ENCODE data around the gene ERMN. TPM values are rescaled to one million over a fixed set of nuclear protein-coding genes. Genes with fewer than 3 reads are reported as not detected.
"Not testable (repeated sequence)": the region's sequence is repeated elsewhere in the genome, so short reads cannot be mapped to it uniquely, and the experiment has no call there.

ERMN gene
- polyA plus RNA-seq, 3 donors: 0.05 to 0.15 TPM; not detected in 1

- WGBS, 3 donors: 41 to 50% (median 43%) methylated on average over 3 of the region's 3 CpGs
- H3K27ac ChIP-seq (ENCODE audit: low read depth, low read length): no peak overlapping the region
These were observed 20.6 kb downstream of the ERMN start for GRCh38 chr2:157304811-157305722.

- 45 to 67% (median 50%) methylated on average over 2 of the region's 2 CpGs for WGBS, 3 donors
- H3K27ac ChIP-seq (ENCODE audit: low read depth, low read length): no peak overlapping the region
These were observed 22.0 kb downstream of the ERMN start for GRCh38 chr2:157303612-157304011.

- WGBS, 3 donors: 28 to 37% (median 36%) methylated on average over 9 of the region's 9 CpGs
- no peak overlapping the region for H3K27ac ChIP-seq (ENCODE audit: low read depth, low read length)
These were observed 23.0 kb downstream of the ERMN start for GRCh38 chr2:157302492-157303099.

- no peak overlapping the region for H3K27ac ChIP-seq (ENCODE audit: low read depth, low read length)
- 81 to 82% (median 81%) methylated on average over 2 of the region's 2 CpGs for WGBS, 3 donors
These were observed 24.3 kb downstream of the ERMN start for GRCh38 chr2:157301307-157301706.

- H3K27ac ChIP-seq (ENCODE audit: low read depth, low read length): no peak overlapping the region
- 92 to 96% (median 96%) methylated on average over 4 of the region's 4 CpGs for WGBS, 3 donors
These were observed 28.7 kb downstream of the ERMN start for GRCh38 chr2:157296958-157297357.

DNA sequence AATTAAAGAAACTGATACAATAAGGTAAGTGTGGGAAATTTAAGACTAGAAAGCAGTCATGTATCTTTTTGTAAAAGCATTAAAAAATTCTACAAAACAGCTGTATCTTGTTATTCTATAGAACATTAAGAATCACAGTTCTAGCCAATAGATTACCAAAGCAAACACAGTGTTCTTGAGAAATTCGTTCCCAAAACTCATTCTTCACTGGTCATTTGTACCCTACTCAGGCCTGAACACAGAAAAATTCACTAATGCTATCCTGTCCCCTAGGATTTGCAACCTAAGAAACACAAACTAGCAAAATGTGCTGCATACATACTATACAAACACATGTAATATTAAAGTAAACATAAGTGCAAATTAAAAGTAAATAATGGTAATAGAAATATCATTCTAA is 29.1 kb downstream of the ERMN start:
- H3K27ac ChIP-seq (ENCODE audit: low read depth, low read length): no peak overlapping the region
- 37 to 44% (median 44%) methylated on average over 1 of the region's 1 CpG for WGBS, 3 donors

DNA sequence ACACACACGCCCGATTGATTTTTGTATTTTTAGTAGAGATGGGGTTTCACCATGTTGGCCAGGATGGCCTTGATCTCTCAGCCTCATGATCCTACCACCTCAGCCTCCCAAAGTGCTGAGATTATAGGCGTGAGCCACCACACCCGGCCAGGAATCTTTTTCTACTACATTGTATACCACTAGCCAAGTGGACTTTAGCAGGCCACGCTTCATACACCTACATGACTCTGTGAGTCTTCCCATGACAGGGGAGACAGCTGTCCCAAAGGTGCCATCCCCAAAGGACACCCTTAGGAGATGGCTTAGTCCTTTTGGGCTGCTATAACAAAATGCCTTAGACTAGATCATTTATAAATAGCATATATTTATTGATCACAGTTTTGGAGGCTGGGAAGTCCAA is 32.8 kb downstream of the ERMN start:
- H3K27ac ChIP-seq (ENCODE audit: low read depth, low read length): no peak overlapping the region
- 90 to 96% (median 91%) methylated on average over 5 of the region's 5 CpGs for WGBS, 3 donors

DNA sequence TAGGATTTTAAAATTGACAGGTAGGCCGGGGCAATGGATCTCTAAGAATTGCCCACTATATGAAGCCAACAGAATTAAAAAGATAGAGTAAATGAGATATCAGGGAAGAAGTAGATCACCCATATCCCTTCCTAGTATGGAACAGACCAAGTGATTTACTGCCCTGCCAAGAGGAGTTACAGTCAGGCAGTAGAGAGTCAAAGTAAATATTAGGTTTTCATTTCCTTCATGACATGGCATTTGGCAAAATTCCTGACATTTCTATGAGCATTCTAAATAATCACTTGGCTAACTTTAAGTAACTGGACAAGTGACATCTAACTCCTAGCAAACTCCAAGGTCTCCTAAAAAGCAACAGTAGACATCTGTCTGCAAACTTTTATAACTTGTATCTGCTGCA is 34.6 kb downstream of the ERMN start:
- no peak overlapping the region for H3K27ac ChIP-seq (ENCODE audit: low read depth, low read length)
- 83 to 97% (median 87%) methylated on average over 1 of the region's 1 CpG for WGBS, 3 donors

- 85 to 98% (median 87%) methylated on average over 2 of the region's 2 CpGs for WGBS, 3 donors
- no peak overlapping the region for H3K27ac ChIP-seq (ENCODE audit: low read depth, low read length)
These were observed 35.1 kb downstream of the ERMN start for GRCh38 chr2:157290525-157290924.

DNA sequence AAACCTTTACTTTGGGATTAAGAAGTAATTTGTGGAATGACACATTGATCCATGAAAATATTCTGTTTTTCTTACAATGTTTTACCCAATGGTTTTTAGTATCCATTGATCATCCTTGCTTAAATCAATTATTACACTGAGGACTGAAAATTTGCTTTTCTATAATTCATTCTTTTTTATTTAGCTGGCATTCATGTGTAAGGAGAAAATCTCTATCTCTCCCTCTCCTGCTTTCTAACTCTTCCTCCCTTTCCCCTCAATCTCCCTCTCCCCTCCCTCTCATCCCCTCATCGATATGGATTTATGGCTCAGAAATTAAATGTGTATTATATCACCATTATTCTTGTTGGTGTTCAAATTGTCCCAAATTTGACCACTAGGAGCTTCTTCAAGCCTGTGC is 38.5 kb downstream of the ERMN start:
- WGBS, 3 donors: 83 to 91% (median 84%) methylated on average over 1 of the region's 1 CpG
- H3K27ac ChIP-seq (ENCODE audit: low read depth, low read length): no peak overlapping the region

DNA sequence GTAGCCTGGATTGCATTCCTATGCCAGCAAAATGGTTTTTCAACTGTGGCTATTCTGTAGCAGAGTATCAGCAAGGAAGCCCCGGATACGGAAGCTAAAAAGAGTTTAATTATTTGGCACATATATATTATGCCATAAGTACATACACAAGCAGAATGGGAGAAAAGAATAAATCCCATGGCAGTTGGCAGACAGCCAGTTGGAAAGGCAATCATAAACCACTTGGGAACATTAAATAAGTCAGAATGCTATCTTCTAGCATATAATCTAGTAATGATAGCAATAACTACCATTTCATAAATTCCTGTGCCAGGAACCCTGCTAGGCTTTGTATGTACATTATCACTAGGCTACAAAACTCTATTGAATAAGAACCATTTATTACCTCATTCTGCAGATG is 42.2 kb downstream of the ERMN start:
- no peak overlapping the region for H3K27ac ChIP-seq (ENCODE audit: low read depth, low read length)
- 56 to 79% (median 65%) methylated on average over 2 of the region's 2 CpGs for WGBS, 3 donors

- no peak overlapping the region for H3K27ac ChIP-seq (ENCODE audit: low read depth, low read length)
- WGBS, 3 donors: 95 to 96% (median 95%) methylated on average over 6 of the region's 6 CpGs
These were observed 44.3 kb downstream of the ERMN start for GRCh38 chr2:157281316-157281715.

GRCh38 chr2:157279311-157279710 is 46.3 kb downstream of the ERMN start:
- 56 to 89% (median 80%) methylated on average over 7 of the region's 7 CpGs for WGBS, 3 donors
- not testable (repeated sequence) for H3K27ac ChIP-seq (ENCODE audit: low read depth, low read length)

DNA sequence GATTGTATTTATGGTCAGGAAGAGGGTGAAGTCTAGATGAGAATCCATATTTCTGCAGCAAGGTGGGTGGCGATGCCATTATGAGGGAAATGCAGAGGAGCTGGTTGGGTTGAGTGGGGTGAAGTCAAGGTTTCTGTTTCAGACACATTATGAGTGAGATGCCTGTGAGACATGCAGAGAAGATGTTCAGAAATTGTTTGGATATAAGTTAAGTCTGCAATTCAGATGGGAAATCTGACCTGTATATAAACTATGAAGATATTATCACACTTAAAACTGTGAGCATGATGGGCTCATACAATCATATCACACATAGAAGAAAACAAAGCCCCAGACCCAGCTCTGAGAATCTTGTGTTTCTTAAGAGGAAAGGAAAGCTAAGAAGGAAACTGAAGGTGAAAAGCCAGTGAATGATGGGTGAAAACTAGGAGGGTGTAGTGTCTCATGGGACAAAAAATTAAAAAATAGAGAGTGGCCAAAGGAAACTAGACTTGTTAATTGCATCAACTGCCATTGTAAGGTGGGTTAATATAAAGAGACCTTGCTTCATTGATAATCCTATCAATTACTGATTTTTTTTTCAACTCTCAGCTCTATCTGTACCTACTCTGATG is 53.9 kb downstream of the ERMN start:
- H3K27ac ChIP-seq (ENCODE audit: low read depth, low read length): no peak overlapping the region
- 93 to 100% (median 95%) methylated on average over 1 of the region's 1 CpG for WGBS, 3 donors

DNA sequence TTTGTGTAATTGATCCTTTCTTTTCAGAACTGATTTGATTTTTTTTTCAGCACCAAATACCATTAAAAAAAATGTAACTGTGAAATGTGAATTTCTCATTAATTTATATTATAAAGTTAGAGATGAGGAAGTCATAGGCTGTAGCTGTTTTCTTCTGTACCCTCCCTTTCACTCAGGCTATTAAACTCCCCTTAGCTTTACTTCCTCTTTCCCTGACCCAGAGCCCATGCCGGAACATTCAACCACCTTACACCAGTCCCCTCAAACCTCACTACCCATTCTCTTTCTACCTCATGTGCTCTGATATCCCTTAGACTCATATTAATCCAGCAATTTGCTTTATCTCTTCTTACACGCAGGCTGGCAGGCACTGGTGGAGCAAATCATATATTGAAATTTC is 55.7 kb downstream of the ERMN start:
- 48 to 71% (median 65%) methylated on average over 2 of the region's 2 CpGs for WGBS, 3 donors
- H3K27ac ChIP-seq (ENCODE audit: low read depth, low read length): no peak overlapping the region

GRCh38 chr2:157269060-157269459 is 56.6 kb downstream of the ERMN start:
- no peak overlapping the region for H3K27ac ChIP-seq (ENCODE audit: low read depth, low read length)
- 88 to 95% (median 91%) methylated on average over 2 of the region's 2 CpGs for WGBS, 3 donors

All from adipose tissue (tissue), 3 donors.